ENCODE results near the gene ZC3H7B. TPM values are rescaled to one million over a fixed set of nuclear protein-coding genes. Genes with fewer than 3 reads are reported as not detected.

Gene ZC3H7B
- total and polyA plus RNA-seq, 12 donors = 31.2 to 133 (median 77.6) TPM

- H3K27me3 ChIP-seq = no peaks in the 10 kb centered on the region
- no peaks in the 10 kb centered on the region for H3K4me1 ChIP-seq (replicated peaks in 1 of 2)
- H3K27ac ChIP-seq = no peak overlapping the region
- H3K36me3 ChIP-seq (replicated peaks in 1 of 2) = peaks cover 0 to 55% of the 10 kb centered on the region in 2 donors
- 93 to 95% (median 95%) methylated on average over 7 to 11 of the region's 11 CpGs for WGBS, 4 donors
- intact Hi-C loops (cut with DNase I) = no loop called here
- TF ChIP-seq POLR2A (IDR thresholded peaks at IDR 0.05) = no peak
- no peak for TF ChIP-seq CTCF (IDR thresholded peaks at IDR 0.05)
- DNase-seq = no peak
- H3K9me3 ChIP-seq (replicated peaks in 1 of 3) = no peaks in the 10 kb centered on the region
- no peak overlapping the region for H3K4me3 ChIP-seq
These were observed 33.8 kb downstream of the ZC3H7B start for GRCh38 chr22:41334951-41335635.

GRCh38 chr22:41338614-41339212 is 37.4 kb downstream of the ZC3H7B start:
- intact Hi-C loops (cut with DNase I) = no loop called here
- Histone ChIP-seq H3K4me3 (no peak overlapping the region), H3K4me1 (replicated peaks in 1 of 2) (no peaks in the 10 kb centered on the region), H3K9me3 (replicated peaks in 1 of 3) (no peaks in the 10 kb centered on the region), H3K27me3 (no peaks in the 10 kb centered on the region), H3K27ac (no peak overlapping the region), H3K36me3 (replicated peaks in 1 of 2) (peaks cover 0 to 60% of the 10 kb centered on the region in 2 donors)
- no peak for TF ChIP-seq CTCF (IDR thresholded peaks at IDR 0.05)
- no peak for TF ChIP-seq POLR2A (IDR thresholded peaks at IDR 0.05)
- WGBS, 4 donors = 85 to 87% (median 86%) methylated on average over 11 to 14 of the region's 14 CpGs
- DNase-seq = no peak

- no peak for DNase-seq
- Histone ChIP-seq H3K36me3 (replicated peaks in 1 of 2) (peaks cover 0 to 61% of the 10 kb centered on the region in 2 donors), H3K27ac (no peak overlapping the region), H3K4me3 (no peak overlapping the region), H3K9me3 (replicated peaks in 1 of 3) (no peaks in the 10 kb centered on the region), H3K4me1 (replicated peaks in 1 of 2) (no peaks in the 10 kb centered on the region), H3K27me3 (no peaks in the 10 kb centered on the region)
- TF ChIP-seq CTCF (IDR thresholded peaks at IDR 0.05) (no peak), POLR2A (IDR thresholded peaks at IDR 0.05) (no peak)
- WGBS, 4 donors = 93 to 96% (median 95%) methylated on average over 5 to 18 of the region's 18 CpGs
- intact Hi-C loops (cut with DNase I) = no loop called here
These were observed 38.5 kb downstream of the ZC3H7B start for GRCh38 chr22:41339823-41340222.

GRCh38 chr22:41340357-41340756 is 39.0 kb downstream of the ZC3H7B start:
- intact Hi-C loops (cut with DNase I) = no loop called here
- Histone ChIP-seq H3K4me1 (replicated peaks in 1 of 2) (no peaks in the 10 kb centered on the region), H3K4me3 (no peak overlapping the region), H3K27ac (peak overlapping the region in 1 of 5 donors; percentile 5), H3K27me3 (no peaks in the 10 kb centered on the region), H3K9me3 (replicated peaks in 1 of 3) (no peaks in the 10 kb centered on the region), H3K36me3 (replicated peaks in 1 of 2) (peaks cover 0 to 62% of the 10 kb centered on the region in 2 donors)
- TF ChIP-seq POLR2A (IDR thresholded peaks at IDR 0.05) (no peak), CTCF (IDR thresholded peaks at IDR 0.05) (no peak)
- DNase-seq = peak in 1 of 7 donors; percentile 18
- WGBS, 4 donors = 56 to 82% (median 65%) methylated on average over 5 to 11 of the region's 11 CpGs
